Measurements from ENCODE around the gene MUC13. TPM values are rescaled to one million over a fixed set of nuclear protein-coding genes. Genes with fewer than 3 reads are reported as not detected.

Gene MUC13
- total and polyA plus RNA-seq, 9 of the 15 experiments (the other 6 are each of a cell fraction or from before 2014, with no cell fraction given): 0.09 TPM; not detected in 8

- TF ChIP-seq GABPA (tag; conservative IDR thresholded peaks at IDR 0.05; ENCODE audit: low read depth) (no peak), ZNF76 (CRISPR knock-in tag; IDR thresholded peaks at IDR 0.05; ENCODE audit: borderline replicate concordance) (no peak), CEBPB (tag; IDR thresholded peaks at IDR 0.05) (no peak), RBM15 (IDR thresholded peaks at IDR 0.05; ENCODE audit: insufficient read depth, low read length) (no peak), HNRNPH1 (optimal IDR thresholded peaks at IDR 0.05; ENCODE audit: low read depth, low read length) (peak; percentile 15), NCOA6 (IDR thresholded peaks at IDR 0.05) (no peak), ZNF165 (CRISPR knock-in tag; IDR thresholded peaks at IDR 0.05; ENCODE audit: borderline replicate concordance) (no peak), MED1 (CRISPR knock-in tag; IDR thresholded peaks at IDR 0.05; ENCODE audit: borderline replicate concordance) (no peak), TAF9B (IDR thresholded peaks at IDR 0.05; ENCODE audit: partially characterized antibody) (no peak), ZNF778 (CRISPR knock-in tag; IDR thresholded peaks at IDR 0.05) (no peak), HDAC2 (IDR thresholded peaks at IDR 0.05) (no peak), PTTG1 (tag; IDR thresholded peaks at IDR 0.05; ENCODE audit: low read depth) (no peak), MCM7 (IDR thresholded peaks at IDR 0.05) (no peak), ZKSCAN1 (IDR thresholded peaks at IDR 0.05; ENCODE audit: low read depth, low read length) (no peak), MECOM (CRISPR knock-in tag; IDR thresholded peaks at IDR 0.05) (no peak), XRCC3 (IDR thresholded peaks at IDR 0.05) (no peak), ZBTB8A (IDR thresholded peaks at IDR 0.05; ENCODE audit: partially characterized antibody) (no peak), ZFX (CRISPR knock-in tag; IDR thresholded peaks at IDR 0.05) (peak; percentile 56), ZNF41 (CRISPR knock-in tag; conservative IDR thresholded peaks at IDR 0.05) (no peak), POLR3A (IDR thresholded peaks at IDR 0.05; ENCODE audit: borderline replicate concordance, extremely low read depth, insufficient read depth, insufficient read length) (no peak), ZNF23 (CRISPR knock-in tag; IDR thresholded peaks at IDR 0.05) (no peak)
- TF ChIP-seq, protein P1, sequence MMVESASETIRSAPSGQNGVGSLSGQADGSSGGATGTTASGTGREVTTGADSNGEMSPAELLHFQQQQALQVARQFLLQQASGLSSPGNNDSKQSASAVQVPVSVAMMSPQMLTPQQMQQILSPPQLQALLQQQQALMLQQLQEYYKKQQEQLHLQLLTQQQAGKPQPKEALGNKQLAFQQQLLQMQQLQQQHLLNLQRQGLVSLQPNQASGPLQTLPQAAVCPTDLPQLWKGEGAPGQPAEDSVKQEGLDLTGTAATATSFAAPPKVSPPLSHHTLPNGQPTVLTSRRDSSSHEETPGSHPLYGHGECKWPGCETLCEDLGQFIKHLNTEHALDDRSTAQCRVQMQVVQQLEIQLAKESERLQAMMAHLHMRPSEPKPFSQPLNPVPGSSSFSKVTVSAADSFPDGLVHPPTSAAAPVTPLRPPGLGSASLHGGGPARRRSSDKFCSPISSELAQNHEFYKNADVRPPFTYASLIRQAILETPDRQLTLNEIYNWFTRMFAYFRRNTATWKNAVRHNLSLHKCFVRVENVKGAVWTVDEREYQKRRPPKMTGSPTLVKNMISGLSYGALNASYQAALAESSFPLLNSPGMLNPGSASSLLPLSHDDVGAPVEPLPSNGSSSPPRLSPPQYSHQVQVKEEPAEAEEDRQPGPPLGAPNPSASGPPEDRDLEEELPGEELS (CRISPR knock-in tag; IDR thresholded peaks at IDR 0.05; ENCODE audit: borderline replicate concordance): no peak
- TF ChIP-seq, protein P2, sequence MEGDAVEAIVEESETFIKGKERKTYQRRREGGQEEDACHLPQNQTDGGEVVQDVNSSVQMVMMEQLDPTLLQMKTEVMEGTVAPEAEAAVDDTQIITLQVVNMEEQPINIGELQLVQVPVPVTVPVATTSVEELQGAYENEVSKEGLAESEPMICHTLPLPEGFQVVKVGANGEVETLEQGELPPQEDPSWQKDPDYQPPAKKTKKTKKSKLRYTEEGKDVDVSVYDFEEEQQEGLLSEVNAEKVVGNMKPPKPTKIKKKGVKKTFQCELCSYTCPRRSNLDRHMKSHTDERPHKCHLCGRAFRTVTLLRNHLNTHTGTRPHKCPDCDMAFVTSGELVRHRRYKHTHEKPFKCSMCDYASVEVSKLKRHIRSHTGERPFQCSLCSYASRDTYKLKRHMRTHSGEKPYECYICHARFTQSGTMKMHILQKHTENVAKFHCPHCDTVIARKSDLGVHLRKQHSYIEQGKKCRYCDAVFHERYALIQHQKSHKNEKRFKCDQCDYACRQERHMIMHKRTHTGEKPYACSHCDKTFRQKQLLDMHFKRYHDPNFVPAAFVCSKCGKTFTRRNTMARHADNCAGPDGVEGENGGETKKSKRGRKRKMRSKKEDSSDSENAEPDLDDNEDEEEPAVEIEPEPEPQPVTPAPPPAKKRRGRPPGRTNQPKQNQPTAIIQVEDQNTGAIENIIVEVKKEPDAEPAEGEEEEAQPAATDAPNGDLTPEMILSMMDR (IDR thresholded peaks at IDR 0.05 in 2 of 3, conservative IDR thresholded peaks at IDR 0.05 in 1 of 3; ENCODE audit: insufficient read depth in 2 of 3, low read depth in 1 of 3, low read length in 3 of 3): no peak
- TF ChIP-seq, protein P3, sequence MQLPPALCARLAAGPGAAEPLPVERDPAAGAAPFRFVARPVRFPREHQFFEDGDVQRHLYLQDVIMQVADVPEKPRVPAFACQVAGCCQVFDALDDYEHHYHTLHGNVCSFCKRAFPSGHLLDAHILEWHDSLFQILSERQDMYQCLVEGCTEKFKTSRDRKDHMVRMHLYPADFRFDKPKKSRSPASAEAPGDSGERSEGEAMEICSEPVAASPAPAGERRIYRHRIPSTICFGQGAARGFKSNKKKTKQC (CRISPR knock-in tag; IDR thresholded peaks at IDR 0.05): no peak
These were observed 47.2 kb downstream of the MUC13 start, which contains the start of gene ITGB5 (continued) for GRCh38 chr3:124887177-124887931.

All from K562 (cell line).